T-helper 2 cell treated with Interferon-gamma antibody and Interleukin-4, amounts not matched to agents 100 ng/mL and 5 ng/mL, for 36 hours (primary cell): ENCODE measurements around the gene MS4A18. TPM values are rescaled to one million over a fixed set of nuclear protein-coding genes. Genes with fewer than 3 reads are reported as not detected.
"Not testable (repeated sequence)": the region's sequence is repeated elsewhere in the genome, so short reads cannot be mapped to it uniquely, and the experiment has no call there.

Experiments
- intact Hi-C: fragments of 100-400 bp; cut with micrococcal nuclease; formaldehyde crosslinking; loops from one replicate; pipeline ENCODE4 v1.15.1; 2023
- total RNA-seq: library from RNA; stranded (reverse); gene quantifications from 2 replicates; pipeline ENCODE4 v1.2.3, GENCODE V29; 2022

MS4A18 gene
- total RNA-seq, 1 donor from 2014 or later, result not detected

DNA sequence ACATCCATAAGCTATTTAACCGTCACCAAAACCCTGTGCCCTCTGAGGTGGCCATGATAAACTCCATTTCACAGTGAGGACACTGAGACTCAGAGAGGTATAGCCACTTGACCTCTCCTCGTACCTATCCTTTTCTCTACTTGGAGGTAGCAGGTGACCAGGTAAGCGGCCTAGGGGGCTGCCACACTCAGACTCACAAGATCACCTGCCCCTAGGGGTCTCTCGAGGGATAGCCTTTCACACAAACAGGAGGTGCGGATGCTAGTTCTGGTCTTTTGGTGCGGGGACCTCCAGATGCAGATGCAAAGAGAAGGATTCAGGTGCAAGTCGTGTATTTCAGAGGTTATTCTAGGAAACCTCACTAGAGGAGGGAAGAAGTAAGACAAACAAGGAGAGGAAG lies 14.6 kb downstream of the MS4A18 start:
- intact Hi-C loops, result no loop called here

DNA sequence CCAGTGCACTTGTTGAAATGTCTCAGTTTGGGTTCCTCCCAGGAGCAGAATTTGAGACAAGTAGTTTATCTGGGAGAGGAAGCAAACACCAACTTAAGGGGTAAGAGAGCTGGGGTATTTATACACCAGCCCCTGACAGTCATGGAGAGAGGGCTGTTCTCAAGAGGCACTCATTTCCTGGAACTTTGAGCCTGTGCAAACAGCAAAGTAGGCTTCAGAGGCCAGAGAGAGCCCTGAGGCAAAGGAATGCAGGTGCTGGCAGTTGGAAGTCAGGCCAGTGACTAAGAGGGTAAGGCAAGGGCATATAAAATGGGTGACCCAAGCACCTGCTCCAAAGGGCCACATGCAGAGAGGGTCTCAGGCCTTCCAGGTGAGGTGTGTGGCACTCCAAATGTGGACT lies 16.1 kb downstream of the MS4A18 start:
- intact Hi-C loops, result no loop called here

DNA sequence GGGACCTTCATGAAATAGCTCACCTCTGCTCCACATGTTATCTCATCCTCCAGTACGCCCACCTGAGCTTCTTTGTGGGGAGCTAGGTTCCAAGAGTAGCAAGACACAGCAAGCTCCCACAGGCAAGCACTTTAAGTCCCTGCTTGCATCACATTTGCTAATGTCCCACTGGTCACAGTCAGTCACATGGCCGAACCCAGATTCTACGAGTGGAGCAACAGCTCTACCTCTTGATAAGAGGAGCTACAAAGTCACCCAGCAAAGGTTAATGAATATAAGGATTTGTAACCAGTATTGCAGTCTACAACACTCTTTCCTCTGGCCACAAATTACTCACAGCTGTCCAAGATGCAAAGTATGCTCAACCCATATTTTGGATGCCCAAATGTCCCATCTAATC lies 16.9 kb downstream of the MS4A18 start:
- intact Hi-C loops, result no loop called here

DNA sequence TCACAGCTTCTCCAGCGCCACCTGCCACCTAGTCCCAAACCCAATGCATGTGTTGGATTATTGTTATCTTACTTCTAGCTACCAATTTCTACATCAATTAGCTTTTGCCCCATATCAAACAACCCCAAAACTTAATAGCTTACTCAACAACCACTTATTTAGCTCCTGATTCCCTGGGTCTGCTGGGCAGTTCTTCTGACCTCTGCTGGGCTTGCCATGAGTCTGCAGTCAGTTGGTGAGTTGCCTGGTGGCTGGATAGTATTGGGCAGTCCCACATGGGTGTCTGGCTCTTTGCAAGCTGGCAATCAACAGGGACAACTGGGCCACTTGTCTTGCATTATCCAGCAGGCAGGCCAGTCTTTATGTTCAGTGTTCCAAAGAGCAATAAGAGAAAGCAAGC lies 18.5 kb downstream of the MS4A18 start:
- intact Hi-C loops, result no loop called here

DNA sequence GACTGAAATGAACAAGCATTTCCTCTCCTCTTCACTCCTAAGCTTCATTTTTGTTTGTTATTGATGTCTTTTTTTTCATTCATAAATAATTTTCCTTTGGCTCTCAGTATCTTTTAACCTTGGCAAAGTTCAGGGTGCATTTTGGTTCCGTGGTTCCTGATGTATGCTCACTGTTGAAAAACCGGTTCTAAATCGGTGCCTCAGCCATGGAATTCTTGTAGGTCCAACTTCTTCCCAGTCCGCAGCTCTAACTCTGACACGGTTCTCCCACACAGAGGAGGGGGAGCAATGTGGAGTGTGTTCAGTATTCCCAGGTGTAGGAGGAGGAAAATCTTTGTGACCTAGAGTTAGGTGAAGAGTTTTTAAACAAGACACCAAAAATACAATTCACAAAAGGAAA lies 19.6 kb downstream of the MS4A18 start:
- intact Hi-C loops, result no loop called here

DNA sequence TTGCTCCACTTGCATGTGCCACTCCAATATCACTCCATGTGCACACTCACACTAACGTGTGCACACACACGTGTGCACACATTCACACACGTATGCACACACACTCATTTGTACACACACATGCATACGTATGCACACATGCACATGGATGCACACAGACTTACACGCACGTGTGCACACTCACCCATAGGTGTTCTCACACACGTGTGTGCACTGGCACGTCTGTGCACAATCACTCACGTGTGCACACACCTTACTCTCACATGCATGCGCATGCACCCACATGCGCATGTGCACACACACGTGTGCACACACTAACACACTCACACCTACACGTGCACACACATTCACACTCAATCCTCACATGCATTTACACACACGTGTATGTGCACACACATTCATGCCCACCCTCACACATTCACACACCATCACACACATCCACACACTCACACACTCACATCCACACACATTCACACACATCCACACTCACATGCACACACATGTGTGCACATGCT lies 22.9 kb downstream of the MS4A18 start:
- intact Hi-C loops, result no loop called here

DNA sequence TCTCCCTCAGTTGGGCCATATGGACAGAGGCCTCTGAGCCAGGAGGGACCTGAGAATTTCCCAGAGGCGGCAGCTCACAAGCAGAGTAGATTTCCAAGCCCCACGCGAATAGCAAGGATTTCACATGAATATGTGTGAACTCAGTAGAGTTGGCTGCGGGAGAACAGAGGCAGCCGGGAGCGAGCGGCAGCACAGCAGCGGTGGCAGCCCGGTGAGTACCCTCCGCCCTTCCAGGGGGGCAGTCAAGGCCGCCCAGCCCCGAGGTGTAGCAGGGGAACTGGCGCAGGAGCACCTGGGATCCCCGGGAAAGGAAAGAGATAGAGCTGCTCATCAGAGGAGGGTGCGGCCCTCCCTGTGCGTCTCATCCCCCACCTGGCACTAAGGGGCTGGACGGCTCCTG lies 23.7 kb downstream of the MS4A18 start:
- intact Hi-C loops, result no loop called here

DNA sequence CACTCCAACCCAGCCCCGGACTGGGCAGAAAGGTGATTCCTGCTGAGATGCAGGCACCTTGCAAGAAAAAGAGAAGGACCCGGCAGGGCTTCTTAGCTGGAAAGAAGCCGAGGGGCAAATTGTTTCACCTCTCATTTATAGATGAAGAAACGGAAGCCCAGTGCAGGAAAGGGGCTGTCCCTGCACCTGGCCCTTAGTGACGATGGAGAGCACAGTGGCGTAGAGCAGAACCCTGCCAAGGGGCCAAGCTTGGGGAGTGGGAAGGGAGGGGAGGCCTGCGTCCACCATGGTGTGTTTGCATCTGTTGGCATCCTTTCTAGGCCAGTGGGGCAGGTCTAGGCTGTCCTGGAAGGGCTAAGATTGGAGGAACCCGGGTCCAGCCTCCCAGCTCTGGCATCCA lies 24.3 kb downstream of the MS4A18 start:
- intact Hi-C loops, result no loop called here

DNA sequence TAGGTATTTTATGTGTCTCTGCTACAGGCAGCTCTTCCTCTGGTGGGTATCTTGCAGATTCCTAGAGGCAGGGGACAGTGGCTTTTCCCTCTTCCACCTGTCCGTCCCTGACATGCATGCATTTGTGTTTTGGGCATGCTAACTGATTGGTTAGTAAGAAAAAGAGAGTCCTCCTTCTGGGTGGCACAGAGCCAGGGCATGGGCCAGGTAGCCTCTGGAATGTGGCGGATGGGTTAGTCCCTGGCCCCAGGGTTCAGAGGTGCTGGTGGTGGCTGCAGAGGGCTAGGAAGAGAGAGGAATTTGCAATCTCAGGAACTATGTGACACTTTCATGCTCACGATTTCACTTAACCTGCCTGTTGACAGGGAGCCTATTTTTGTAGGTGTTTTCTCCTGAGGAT lies 26.4 kb downstream of the MS4A18 start:
- intact Hi-C loops, result no loop called here

DNA sequence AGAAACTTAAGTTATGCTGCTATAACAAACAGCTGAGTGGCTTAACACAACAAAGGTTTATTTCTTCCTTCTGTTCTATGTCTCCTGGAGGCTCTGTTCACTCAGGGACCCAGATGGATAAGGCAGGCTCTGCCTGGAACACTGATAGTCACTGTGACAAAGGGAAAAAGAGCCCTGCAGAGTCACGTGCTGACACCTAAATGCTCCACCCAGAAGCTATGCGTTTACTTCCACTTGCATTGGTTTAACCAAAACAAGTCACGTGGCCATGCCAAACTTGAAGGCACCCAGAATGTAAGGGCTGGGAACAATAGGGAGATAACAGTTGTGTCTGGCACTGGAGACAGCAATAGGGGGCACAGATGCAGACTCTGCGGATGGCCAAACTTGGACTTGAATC lies 28.8 kb downstream of the MS4A18 start:
- intact Hi-C loops, result no loop called here

DNA sequence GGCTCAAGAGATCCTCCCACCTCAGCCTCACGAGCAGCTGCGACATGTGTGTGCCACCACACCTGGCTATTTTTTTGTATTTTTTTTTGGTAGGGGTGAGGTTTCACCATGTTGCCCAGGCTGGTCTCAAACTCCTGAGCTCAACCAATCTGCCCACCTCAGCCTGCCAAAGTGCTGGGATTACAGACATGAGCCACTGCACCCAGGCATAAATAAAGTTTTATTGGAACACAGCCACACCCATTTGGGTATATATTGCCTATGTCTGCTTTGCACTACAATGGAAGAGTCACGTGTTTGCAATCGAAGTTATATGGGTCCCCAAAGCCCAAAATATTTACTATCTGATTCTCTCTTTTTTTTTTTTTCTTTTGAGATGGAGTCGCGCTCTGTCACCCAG lies 30.4 kb downstream of the MS4A18 start:
- intact Hi-C loops, result no loop called here

DNA sequence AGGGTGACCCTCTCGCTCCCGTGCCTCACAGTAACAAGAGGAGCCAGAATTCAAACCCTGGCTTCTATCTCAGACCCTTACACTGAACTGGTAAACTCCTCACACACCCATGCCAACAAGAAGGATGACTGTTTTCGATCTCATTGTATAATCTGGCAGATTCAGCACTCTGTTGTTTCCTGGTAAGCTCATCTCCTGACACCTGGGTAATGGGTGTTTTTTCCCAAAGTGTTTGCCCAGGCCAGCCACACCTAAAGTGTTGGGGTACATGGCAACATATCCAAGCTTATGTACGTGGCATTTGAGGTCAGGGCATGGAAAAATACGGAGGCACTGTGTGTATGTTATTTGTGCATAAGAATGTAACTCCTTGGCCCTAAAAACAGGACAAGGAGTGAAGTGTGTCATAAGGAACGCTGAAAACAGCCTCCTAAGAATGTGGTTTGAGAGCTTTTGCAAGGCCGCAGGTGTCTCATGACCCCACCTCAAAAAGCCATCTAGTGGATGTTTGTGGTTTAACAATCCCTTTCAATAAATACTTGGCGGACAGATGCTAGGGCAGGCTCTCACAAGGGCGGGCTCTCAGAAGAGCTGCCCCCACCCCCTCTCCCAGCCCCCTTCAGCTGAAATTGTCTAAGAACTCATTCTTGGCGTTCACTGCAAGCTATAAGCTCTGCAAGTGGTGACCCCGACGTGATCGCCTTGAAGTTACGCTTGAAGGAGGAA lies 31.9 kb downstream of the MS4A18 start, which contains the start of gene MS4A15:
Gene MS4A15, plus strand, starts transcription at position 561 of the 726 bp plus-strand sequence. CDS start 6,867 bp downstream, outside the sequence.
- intact Hi-C loops, result no loop called here

DNA sequence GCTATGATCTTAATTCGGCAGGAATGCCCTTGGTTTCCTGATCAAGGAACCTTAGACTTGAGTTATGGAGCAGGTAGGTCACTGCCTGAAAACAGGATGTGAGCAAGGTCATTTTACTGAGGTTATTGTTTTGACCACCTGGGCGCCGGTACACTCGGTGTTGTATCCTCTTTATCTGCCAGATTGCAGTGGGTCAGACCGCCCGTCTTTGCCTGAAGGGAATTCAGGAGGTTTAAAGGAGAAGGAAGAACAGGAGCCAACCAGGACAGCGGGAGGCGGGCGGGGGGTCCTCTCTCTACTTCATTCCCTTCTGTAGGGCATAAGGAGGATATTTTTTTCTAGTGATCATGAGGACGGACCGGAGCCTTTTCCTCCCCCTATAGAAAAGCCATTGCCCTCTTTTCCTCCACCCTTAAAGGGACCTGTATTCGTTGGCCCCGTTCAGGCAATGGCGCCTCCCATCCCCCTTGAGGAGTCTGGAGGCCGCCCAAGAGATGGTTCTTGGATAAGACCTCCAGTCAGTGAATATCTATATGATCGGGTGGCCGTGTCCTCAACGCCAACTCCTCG lies 32.8 kb downstream of the MS4A18 start:
- intact Hi-C loops, result no loop called here

DNA sequence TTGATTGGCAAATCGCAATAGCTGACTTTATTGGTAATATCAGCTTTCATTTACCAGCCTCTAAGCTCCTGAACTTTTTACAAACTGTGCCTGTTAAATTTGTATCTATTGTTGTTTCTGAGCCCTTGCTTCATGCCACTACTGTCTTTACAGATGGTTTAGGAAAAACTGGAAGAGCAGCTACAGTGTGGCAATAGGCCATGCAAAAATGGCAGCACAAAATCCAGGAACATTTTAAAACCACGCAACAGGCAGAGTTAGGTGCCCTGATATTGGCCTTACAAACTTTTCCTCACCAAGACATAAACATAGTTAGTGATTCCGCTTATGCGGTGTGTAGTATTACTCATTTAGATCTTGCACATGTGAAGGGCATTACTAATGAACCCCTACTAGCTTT lies 34.2 kb downstream of the MS4A18 start:
- intact Hi-C loops, result not testable (repeated sequence)

DNA sequence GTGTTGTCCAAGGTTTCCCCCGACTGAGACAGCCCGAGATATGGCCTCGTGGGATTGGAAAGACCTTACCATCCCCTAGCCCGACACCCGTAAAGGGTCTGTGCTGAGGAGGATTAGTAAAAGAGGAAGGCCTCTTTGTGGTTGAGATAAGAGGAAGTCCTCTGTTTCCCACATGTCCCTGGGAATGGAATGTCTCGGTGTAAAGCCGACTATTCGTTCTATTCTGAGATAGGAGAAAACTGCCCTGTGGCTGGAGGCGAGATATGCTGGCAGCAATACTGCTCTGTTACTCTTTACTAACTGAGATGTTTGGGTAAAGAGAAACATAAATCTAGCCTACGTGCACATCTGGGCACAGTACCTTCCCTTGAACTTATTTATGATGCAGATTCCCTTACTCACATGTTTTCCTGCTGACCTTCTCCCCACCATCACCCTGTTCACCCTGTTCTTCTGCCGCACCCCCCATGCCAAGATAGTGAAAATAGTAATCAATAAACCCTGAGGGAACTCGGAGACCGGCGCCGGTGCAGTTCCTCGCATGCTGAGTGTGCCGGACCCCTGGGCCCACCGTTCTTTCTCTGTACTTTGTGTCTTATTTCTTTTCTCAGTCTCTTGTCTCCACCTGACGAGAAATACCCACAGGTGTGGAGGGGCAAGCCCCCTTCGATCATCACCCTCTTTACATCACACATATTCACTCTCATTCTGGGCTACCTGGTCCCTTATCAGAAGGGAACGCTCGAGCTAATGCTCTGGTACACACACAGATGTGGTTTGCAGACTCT lies 35.1 kb downstream of the MS4A18 start:
- intact Hi-C loops, result not testable (repeated sequence)

DNA sequence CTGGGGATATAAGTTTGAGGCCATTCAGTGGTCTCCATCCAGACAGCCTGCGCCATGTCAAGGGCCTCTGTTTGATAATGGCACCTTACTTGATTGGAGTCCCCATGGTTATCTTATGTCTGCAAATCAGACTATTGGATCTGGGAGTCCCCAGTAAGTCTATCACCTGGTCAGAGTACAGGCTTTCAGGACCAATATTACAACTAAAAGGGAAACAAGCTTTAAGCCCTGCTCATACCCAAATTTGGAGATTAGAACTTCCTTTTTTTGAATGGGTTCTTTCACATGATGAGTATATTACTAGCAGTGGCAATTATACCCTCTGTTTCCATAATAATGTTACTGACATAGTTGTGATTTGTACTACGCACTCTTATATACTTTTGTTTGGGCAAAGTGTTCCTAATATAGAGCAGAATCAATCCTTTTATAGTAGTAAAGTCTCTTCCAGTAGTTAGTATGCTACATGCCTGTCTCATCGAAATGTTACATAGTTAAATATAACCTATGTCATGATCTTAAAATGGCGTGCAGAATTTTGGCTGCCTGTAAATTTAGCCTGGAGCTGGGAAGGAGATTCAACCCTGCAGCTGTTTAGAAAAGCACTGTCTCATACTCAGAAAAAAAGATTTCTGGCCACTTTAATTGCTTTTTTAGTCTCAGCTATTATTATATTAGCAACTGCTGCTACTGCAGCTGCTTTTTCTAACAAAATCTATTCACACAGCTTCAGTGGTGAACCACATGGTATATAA lies 37.1 kb downstream of the MS4A18 start:
- intact Hi-C loops, result no loop called here

DNA sequence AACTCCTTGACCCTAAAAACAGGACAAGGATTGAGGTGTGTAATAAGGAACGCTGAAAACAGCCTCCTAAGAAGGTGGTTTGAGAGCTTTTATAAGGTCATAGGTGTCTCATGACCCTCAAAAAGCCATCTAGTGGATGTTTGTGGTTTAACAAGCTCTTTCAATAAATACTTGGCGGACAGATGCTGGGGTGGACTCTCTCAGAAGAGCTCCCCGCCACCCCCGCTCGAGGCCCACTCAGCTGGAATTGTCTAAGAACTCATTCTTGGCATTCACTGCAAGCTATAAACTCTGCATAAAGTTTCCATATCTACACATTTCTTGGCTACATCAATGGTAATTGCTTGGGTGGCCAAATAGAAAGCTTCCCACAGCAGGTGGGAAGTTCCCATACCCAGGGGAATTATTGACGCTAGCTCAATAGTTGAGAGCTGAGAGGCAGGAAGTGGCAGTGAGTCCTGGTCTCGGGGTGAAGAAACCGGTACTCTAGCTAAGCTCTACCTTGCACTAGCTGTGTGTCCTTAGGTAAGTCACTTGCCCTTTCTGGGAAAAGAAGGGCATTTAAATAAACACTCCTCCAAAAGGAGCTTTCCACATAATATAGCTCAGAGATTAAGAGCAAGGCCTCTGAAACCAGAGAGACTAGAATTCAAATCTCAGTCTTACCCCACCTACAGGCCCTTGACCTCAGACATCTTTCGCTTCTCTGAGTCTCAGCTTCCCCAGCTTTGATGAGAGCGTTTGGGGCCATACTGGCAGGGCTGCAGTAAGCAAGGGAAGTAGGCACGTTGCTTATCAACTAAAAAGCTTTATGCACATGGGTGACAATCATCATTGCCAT lies 38.6 kb downstream of the MS4A18 start:
- intact Hi-C loops, result no loop called here

DNA sequence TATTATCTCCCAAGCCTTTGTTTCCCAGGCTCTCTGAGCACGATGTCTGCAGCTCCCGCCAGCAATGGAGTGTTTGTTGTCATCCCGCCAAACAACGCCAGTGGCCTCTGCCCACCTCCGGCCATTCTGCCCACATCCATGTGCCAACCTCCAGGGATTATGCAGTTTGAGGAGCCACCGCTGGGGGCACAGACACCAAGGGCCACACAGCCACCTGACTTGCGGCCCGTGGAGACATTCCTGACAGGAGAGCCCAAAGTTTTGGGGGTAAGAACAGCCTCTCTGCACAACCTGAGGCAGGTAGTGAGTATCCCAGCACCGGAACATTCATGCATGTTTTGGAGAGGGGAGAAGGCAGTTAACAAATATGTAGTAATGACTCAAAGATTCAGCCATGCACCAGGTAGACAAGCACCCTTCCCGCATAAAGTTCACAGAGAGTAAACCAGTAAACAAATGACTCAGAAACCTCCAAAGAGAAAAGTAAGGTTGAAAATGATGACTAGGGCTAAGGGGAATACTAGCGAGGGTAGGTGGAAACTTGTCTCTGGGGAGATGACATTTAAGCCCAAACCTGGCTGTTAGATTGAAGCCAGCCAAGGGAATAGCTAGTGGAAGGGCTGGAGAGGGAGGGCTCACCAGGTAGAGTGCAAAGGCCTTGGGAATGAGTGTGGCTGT lies 39.3 kb downstream of the MS4A18 start:
- intact Hi-C loops, result no loop called here

DNA sequence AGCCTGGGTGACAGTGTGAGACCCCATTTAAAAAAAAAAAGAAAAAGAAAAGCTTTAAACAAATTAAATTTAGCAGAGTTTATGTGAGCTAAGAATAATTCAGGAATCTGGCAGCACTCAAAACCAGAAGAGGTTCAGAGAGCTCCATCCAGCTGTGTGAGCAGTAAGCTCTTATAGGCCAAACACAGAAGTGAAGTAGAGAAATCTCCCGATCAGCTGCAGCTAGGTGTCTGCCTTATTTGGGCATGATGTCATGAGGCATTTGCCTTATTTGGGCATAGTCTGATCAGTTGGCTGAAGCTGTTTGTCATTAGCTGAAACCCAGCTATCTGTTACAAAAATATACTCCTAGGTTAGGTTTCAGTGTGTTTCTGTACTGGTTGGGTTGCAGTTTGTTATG lies 40.4 kb downstream of the MS4A18 start:
- intact Hi-C loops, result no loop called here

DNA sequence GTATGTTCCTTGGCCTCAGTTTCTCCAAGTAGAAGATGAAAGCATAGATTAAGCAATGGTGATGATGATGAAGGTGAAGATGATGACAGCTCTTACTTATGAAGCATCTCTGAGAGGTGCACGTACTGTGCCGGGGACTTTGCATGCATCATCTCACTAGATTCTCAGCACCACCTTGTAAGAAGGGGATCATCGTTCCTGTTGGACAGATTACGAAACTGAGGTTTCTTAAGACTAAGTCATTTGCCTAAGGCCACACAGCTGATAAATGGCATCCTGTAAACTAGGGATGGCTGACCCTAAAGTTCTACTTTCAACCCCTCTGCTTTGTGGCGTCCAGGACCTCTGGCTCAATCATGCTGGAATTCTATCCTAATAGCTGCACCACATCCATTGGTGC lies 40.8 kb downstream of the MS4A18 start:
- intact Hi-C loops, result no loop called here
